B cell (primary cell): ENCODE measurements around the gene KLHL10. TPM values are rescaled to one million over a fixed set of nuclear protein-coding genes. Genes with fewer than 3 reads are reported as not detected.

Experiments used
- ATAC-seq: fragments of 200-7000 bp; cut with Tn5 transposase; one replicate; pipeline ENCODE4 v1.10.0; 2021; ENCODE audit warnings: low read depth, mild to moderate bottlenecking, moderate number of reproducible peaks, moderate library complexity
- CTCF ChIA-PET: fragments of 350-600 bp; sonication (Branson Sonifier 250); formaldehyde crosslinking; loops from one replicate; lab custom pipeline; 2021; ENCODE audit warnings: antibody characterized with exemption, inconsistent platforms; lab: Charles Lee
- POLR2A ChIA-PET: fragments of 350-600 bp; sonication (Branson Sonifier 250); formaldehyde crosslinking; loops from one replicate; lab custom pipeline; 2021; ENCODE audit warnings: antibody characterized with exemption; lab: Charles Lee
- DNase-seq: peaks from one replicate; pipeline ENCODE4 v3.0.0; 2013
- H2AFZ ChIP-seq: 2 replicates; pipeline ENCODE4 v1.6.1; 2012; ENCODE audit warnings: mild to moderate bottlenecking, low read depth, low read length; ENCODE audit not compliant: insufficient read depth, poor library complexity, severe bottlenecking
- H3K27ac ChIP-seq, 2 donors: 1 replicate in 1 of 2; 2 replicates in 1 of 2; pipeline ENCODE4 v1.5.1; 2012 to 2013; ENCODE audit warnings: low read length in 2 of 2, mild to moderate bottlenecking in 2 of 2, moderate library complexity in 1 of 2
- H3K27me3 ChIP-seq, 4 experiments: fragments of 200-600 bp in 1 of 4; sonication (generic) in 1 of 4; replicated peaks in 1 of 4; 1 replicate in 2 of 4; 2 replicates in 2 of 4; pipeline versions ENCODE4 v1.6.1 to v1.7.0; 2013 to 2016; ENCODE audit warnings: low read length in 3 of 4, mild to moderate bottlenecking in 2 of 4, mixed read lengths in 1 of 4, moderate library complexity in 1 of 4; ENCODE audit not compliant: insufficient read depth in 4 of 4, control insufficient read depth in 3 of 4; ENCODE audit errors: control extremely low read depth in 1 of 4
- H3K36me3 ChIP-seq, 2 experiments: replicated peaks in 1 of 2; 1 replicate in 1 of 2; 2 replicates in 1 of 2; pipeline versions ENCODE4 v1.6.1 to v1.7.1; 2013; ENCODE audit warnings: low read length in 1 of 2; ENCODE audit not compliant: insufficient read depth in 2 of 2, control insufficient read depth in 1 of 2; ENCODE audit errors: control extremely low read depth in 1 of 2, extremely low read depth in 1 of 2
- H3K4me1 ChIP-seq, 2 donors: fragments of 200-600 bp in 1 of 2; sonication (generic) in 1 of 2; 1 replicate in 1 of 2; 2 replicates in 1 of 2; pipeline versions ENCODE4 v1.5.1 to v1.6.1; 2013 to 2017; ENCODE audit warnings: low read length in 2 of 2; ENCODE audit not compliant: control insufficient read depth in 2 of 2, insufficient read depth in 2 of 2
- H3K4me2 ChIP-seq: replicated peaks from 2 replicates; pipeline ENCODE3; 2012; ENCODE audit warnings: mild to moderate bottlenecking, low read depth, low read length; ENCODE audit not compliant: poor library complexity, severe bottlenecking
- H3K4me3 ChIP-seq, 5 experiments: fragments of 200-600 bp in 1 of 5; sonication (generic) in 1 of 5; 1 replicate in 3 of 5; 2 replicates in 2 of 5; pipeline versions ENCODE4 v1.5.1 to v1.7.0; 2011 to 2016; ENCODE audit warnings: low read length in 4 of 5, mild to moderate bottlenecking in 4 of 5, low read depth in 2 of 5, control low read depth in 1 of 5, moderate library complexity in 1 of 5; ENCODE audit not compliant: insufficient read depth in 1 of 5; ENCODE audit errors: control extremely low read depth in 1 of 5, extremely low read depth in 1 of 5
- H3K79me2 ChIP-seq: fragments of 200-600 bp; sonication (generic); one replicate; pipeline ENCODE4 v1.6.0; 2016; ENCODE audit warnings: low read length; ENCODE audit not compliant: control insufficient read depth, insufficient read depth
- H3K9ac ChIP-seq: fragments of 200-600 bp; sonication (generic); 2 replicates; pipeline ENCODE4 v1.6.1; 2017; ENCODE audit warnings: mild to moderate bottlenecking, low read length, moderate library complexity
- H3K9me3 ChIP-seq, 3 donors: one replicate each; pipeline versions ENCODE4 v1.6.1 to v1.7.1; 2013; ENCODE audit warnings: low read length in 2 of 3; ENCODE audit not compliant: control insufficient read depth in 2 of 3, insufficient read depth in 1 of 3; ENCODE audit errors: control extremely low read depth in 1 of 3
- H4K20me1 ChIP-seq: 2 replicates; pipeline ENCODE4 v1.6.0; 2012; ENCODE audit warnings: mild to moderate bottlenecking, low read length; ENCODE audit not compliant: insufficient read depth, control insufficient read depth, poor library complexity, severe bottlenecking
- H3K27ac Mint-ChIP-seq: one replicate; pipeline ENCODE4 v1.8.0; 2021; ENCODE audit warnings: mixed read lengths
- H3K27me3 Mint-ChIP-seq: one replicate; pipeline ENCODE4 v1.8.0; 2021; ENCODE audit warnings: mixed read lengths
- H3K4me1 Mint-ChIP-seq: one replicate; pipeline ENCODE4 v1.8.0; 2021; ENCODE audit warnings: mixed read lengths
- H3K4me3 Mint-ChIP-seq: one replicate; pipeline ENCODE4 v1.8.0; 2021; ENCODE audit warnings: mixed read lengths
- H3K9me3 Mint-ChIP-seq: one replicate; pipeline ENCODE4 v1.8.0; 2022; ENCODE audit warnings: mixed read lengths; ENCODE audit not compliant: insufficient read depth
- EZH2 ChIP-seq: IDR thresholded peaks from 2 replicates; pipeline ENCODE4 v1.6.1; 2012; ENCODE audit warnings: borderline replicate concordance, low read depth, mild to moderate bottlenecking, moderate library complexity, low read length; ENCODE audit not compliant: insufficient read depth, poor library complexity, severe bottlenecking
- WGBS: methylation state at CpG from one replicate; pipeline ENCODE4 v1.1.5; 2013; ENCODE audit warnings: missing lambda C conversion rate; ENCODE audit not compliant: insufficient coverage; 5-methylcytosine and 5-hydroxymethylcytosine counted together
- intact Hi-C: fragments of 100-400 bp; cut with micrococcal nuclease; formaldehyde crosslinking; loops from one replicate; pipeline ENCODE4 v1.10.0; 2022
- polyA plus RNA-seq: library from polyadenylated mRNA; depleted of rRNA; stranded (reverse); fragments of >200 nt; gene quantifications from 2 replicates; pipeline ENCODE4 v1.2.3, GENCODE V29; 2012
- total RNA-seq, 2 donors: library from RNA; stranded (reverse); fragments of 120-200 nt in 1 of 2; gene quantifications; 1 replicate in 1 of 2; 2 replicates in 1 of 2; pipeline versions ENCODE4 v1.2.3 to v1.2.4, GENCODE V29; 2013 to 2022
- TF ChIP-seq, protein P1 (sequence below): fragments of 200-600 bp; IDR thresholded peaks from one replicate; pipeline ENCODE4 v1.8.0; 2022; ENCODE audit warnings: antibody characterized with exemption, mild to moderate bottlenecking

KLHL10 gene
- total and polyA plus RNA-seq, 2 donors (not counting 1 experiment from before 2014, with no cell fraction given): 0.12 to 0.37 TPM

DNA sequence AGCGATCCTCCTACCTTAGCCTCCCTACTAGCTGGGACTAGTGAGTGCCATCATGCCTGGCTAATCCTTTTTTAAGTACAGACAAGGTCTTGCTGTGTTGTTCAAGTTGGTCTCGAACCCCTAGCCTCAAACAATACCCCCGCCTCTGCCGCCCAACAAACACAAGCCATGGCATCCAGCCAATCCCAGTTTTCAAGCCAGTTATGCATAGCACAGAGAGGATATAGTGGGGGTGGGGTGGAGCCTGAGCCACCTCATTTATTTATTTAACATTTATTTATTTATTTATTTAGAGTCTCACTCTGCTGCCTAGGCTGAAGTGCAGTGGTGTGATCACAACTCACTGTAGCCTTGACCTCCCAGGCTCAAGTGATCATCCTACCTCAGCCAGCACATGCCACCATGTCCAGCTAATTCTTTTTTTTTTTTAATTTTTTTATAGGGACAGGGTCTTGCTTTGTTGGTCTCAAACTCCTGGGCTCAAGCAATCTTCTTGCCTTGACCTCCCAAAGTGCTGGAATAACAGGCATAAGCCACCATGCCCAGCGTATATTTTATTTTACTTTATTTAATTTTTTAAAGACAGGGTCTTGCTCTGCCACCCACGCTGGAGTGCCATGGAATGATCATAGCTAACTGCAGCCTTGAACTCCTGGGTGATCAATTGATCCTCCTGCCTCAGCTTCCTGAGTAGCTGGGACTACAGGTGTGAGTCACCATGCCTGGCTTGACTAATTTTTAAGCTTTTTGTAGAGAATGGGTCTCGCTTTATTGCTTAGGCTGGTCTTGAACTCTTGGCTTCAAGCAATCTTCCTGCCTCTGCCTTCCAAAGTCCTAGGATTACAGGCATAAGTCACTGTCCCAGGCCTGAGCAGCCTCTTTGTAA, 53.8 kb downstream of the KLHL10 start:
- no peak overlapping the region for H3K4me3 Mint-ChIP-seq
- no peak overlapping the region for H3K27ac ChIP-seq
- H3K4me3 ChIP-seq: no peak overlapping the region
- no peaks in the 10 kb centered on the region for H3K4me1 Mint-ChIP-seq
- H3K4me1 ChIP-seq: no peaks in the 10 kb centered on the region
- H3K36me3 ChIP-seq: peaks cover 0 to 72% of the 10 kb centered on the region in 2 experiments
- H3K27ac Mint-ChIP-seq: no peak overlapping the region
- no peak overlapping the region for H3K4me2 ChIP-seq
- ChIA-PET CTCF (interaction anchor here (0.6 kb wide), 1 partner anchor 133 kb away, joined by 4 read pairs; no protein-coding TSS in a partner anchor), POLR2A (no interaction called here)
- H4K20me1 ChIP-seq: no peaks in the 10 kb centered on the region
- no peaks in the 10 kb centered on the region for H3K79me2 ChIP-seq
- no peak overlapping the region for H3K9ac ChIP-seq
- TF ChIP-seq, protein P1, sequence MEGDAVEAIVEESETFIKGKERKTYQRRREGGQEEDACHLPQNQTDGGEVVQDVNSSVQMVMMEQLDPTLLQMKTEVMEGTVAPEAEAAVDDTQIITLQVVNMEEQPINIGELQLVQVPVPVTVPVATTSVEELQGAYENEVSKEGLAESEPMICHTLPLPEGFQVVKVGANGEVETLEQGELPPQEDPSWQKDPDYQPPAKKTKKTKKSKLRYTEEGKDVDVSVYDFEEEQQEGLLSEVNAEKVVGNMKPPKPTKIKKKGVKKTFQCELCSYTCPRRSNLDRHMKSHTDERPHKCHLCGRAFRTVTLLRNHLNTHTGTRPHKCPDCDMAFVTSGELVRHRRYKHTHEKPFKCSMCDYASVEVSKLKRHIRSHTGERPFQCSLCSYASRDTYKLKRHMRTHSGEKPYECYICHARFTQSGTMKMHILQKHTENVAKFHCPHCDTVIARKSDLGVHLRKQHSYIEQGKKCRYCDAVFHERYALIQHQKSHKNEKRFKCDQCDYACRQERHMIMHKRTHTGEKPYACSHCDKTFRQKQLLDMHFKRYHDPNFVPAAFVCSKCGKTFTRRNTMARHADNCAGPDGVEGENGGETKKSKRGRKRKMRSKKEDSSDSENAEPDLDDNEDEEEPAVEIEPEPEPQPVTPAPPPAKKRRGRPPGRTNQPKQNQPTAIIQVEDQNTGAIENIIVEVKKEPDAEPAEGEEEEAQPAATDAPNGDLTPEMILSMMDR: no peak
- TF ChIP-seq EZH2: no peak
- no peaks in the 10 kb centered on the region for H3K27me3 ChIP-seq
- intact Hi-C loops: no loop called here
- H2AFZ ChIP-seq: no peak overlapping the region
- no peaks in the 10 kb centered on the region for H3K9me3 ChIP-seq
- 100% methylated on average over 2 of the region's 7 CpGs for WGBS
- H3K9me3 Mint-ChIP-seq: no peaks in the 10 kb centered on the region
- DNase-seq (no peak), ATAC-seq (no peak)
- H3K27me3 Mint-ChIP-seq: no peaks in the 10 kb centered on the region

- peaks cover 0 to 75% of the 10 kb centered on the region in 2 experiments for H3K36me3 ChIP-seq
- intact Hi-C loops: no loop called here
Measured at GRCh38 chr17:41892021-41892376, 54.4 kb downstream of the KLHL10 start.

More at GRCh38 chr17:41892021-41892376, 54.4 kb downstream of the KLHL10 start:
- Histone ChIP-seq H3K27me3 (no peaks in the 10 kb centered on the region), H3K9me3 (no peaks in the 10 kb centered on the region), H3K79me2 (no peaks in the 10 kb centered on the region), H3K4me2 (no peak overlapping the region), H2AFZ (no peak overlapping the region), H3K4me3 (no peak overlapping the region), H4K20me1 (no peaks in the 10 kb centered on the region), H3K27ac (no peak overlapping the region), H3K9ac (no peak overlapping the region), H3K4me1 (no peaks in the 10 kb centered on the region)
- ChIA-PET POLR2A (no interaction called here), CTCF (no interaction called here)
- TF ChIP-seq EZH2: no peak
- TF ChIP-seq, protein P1: no peak
- Mint-ChIP-seq H3K27ac (no peak overlapping the region), H3K27me3 (no peaks in the 10 kb centered on the region), H3K9me3 (no peaks in the 10 kb centered on the region), H3K4me3 (no peak overlapping the region), H3K4me1 (no peaks in the 10 kb centered on the region)
- WGBS: 98% methylated on average over 4 of the region's 4 CpGs
- DNase-seq (no peak), ATAC-seq (no peak)
